IPS DF 6.9 (cell line): ENCODE results near the gene RBM38.

ENCODE experiments used
- DNase-seq: peaks from one replicate; pipeline ENCODE4 v3.0.0-alpha.2; 2013; ENCODE audit warnings: low read depth, low spot score
- H3K27ac ChIP-seq: one replicate; pipeline ENCODE4 v1.5.1; 2013; ENCODE audit warnings: low read length, control low read depth
- H3K27me3 ChIP-seq: 2 replicates; pipeline ENCODE4 v1.6.1; 2013; ENCODE audit warnings: mild to moderate bottlenecking, low read length; ENCODE audit not compliant: control insufficient read depth, insufficient read depth
- H3K36me3 ChIP-seq: 2 replicates; pipeline ENCODE4 v1.6.1; 2013; ENCODE audit warnings: low read length; ENCODE audit not compliant: control insufficient read depth, insufficient read depth
- H3K4me1 ChIP-seq: 2 replicates; pipeline ENCODE4 v1.6.1; 2013; ENCODE audit warnings: low read length; ENCODE audit not compliant: control insufficient read depth, insufficient read depth
- H3K4me3 ChIP-seq: 2 replicates; pipeline ENCODE4 v1.5.1; 2013; ENCODE audit warnings: mild to moderate bottlenecking, low read length
- H3K9me3 ChIP-seq: 2 replicates; pipeline ENCODE4 v1.6.1; 2013; ENCODE audit warnings: low read length, inconsistent platforms; ENCODE audit not compliant: control insufficient read depth, insufficient read depth
- WGBS: extraction: QIAGEN DNeasy Blood & Tissue Kit; methylation state at CpG from one replicate; pipeline ENCODE4 v1.1.7; 2013; ENCODE audit warnings: mixed read lengths, missing lambda C conversion rate; ENCODE audit not compliant: insufficient read length, insufficient coverage; 5-methylcytosine and 5-hydroxymethylcytosine counted together

The RBM38 gene

GRCh38 chr20:57396984-57397692, 5.9 kb downstream of the RBM38 start:
- Histone ChIP-seq H3K4me1 (0 out of 2 replicates have a peak, but pooled peaks cover 3% of the 10 kb centered on the region), H3K27ac (no peak overlapping the region), H3K27me3 (no peaks in the 10 kb centered on the region), H3K36me3 (peaks cover 43% of the 10 kb centered on the region), H3K4me3 (no peak overlapping the region), H3K9me3 (no peaks in the 10 kb centered on the region)
- WGBS: no CpG with 5 or more reads among the region's 16 CpGs
- no peak for DNase-seq

GRCh38 chr20:57397693-57398108, 6.5 kb downstream of the RBM38 start:
- WGBS: no CpG with 5 or more reads among the region's 13 CpGs
- no peak overlapping the region for H3K27ac ChIP-seq
- 0 out of 2 replicates have a peak, but pooled peaks cover 2% of the 10 kb centered on the region for H3K4me1 ChIP-seq
- no peaks in the 10 kb centered on the region for H3K27me3 ChIP-seq
- H3K36me3 ChIP-seq: peaks cover 48% of the 10 kb centered on the region
- H3K4me3 ChIP-seq: no peak overlapping the region
- H3K9me3 ChIP-seq: no peaks in the 10 kb centered on the region
- DNase-seq: no peak

DNA sequence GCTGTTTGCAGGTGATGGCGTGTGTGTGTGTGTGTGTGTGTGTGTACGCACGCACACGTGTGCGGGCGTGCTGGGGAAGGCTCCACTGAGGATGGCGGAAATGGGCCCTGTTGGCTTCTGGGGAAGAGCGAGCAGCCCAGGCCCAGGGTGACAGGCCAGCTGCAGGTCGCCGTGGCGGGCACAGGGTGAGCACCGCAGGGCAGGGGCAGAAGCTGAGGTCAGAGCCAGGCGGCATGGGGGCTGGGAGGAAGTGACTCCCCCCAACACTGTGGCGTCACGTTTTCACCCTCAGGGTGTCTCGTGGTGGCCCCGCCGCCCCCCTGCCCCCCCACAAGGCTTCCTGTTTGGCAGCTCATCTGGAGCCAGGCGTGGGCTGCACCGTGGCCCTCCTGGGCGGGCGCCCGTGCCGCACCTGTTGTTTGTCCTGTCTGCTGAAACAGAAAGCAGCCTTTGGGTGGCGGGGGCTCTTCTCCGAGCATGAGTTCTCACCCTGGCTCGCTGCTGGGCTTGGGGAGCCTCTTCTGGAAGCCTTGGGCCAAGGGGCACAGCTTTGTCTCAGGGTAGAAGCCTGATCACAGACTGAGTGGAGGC, 7.1 kb downstream of the RBM38 start:
- no peak for DNase-seq
- Histone ChIP-seq H3K27ac (no peak overlapping the region), H3K9me3 (no peaks in the 10 kb centered on the region), H3K27me3 (no peaks in the 10 kb centered on the region), H3K4me3 (no peak overlapping the region), H3K36me3 (peaks cover 50% of the 10 kb centered on the region), H3K4me1 (0 out of 2 replicates have a peak, but pooled peaks cover 2% of the 10 kb centered on the region)
- no CpG with 5 or more reads among the region's 27 CpGs for WGBS

DNA sequence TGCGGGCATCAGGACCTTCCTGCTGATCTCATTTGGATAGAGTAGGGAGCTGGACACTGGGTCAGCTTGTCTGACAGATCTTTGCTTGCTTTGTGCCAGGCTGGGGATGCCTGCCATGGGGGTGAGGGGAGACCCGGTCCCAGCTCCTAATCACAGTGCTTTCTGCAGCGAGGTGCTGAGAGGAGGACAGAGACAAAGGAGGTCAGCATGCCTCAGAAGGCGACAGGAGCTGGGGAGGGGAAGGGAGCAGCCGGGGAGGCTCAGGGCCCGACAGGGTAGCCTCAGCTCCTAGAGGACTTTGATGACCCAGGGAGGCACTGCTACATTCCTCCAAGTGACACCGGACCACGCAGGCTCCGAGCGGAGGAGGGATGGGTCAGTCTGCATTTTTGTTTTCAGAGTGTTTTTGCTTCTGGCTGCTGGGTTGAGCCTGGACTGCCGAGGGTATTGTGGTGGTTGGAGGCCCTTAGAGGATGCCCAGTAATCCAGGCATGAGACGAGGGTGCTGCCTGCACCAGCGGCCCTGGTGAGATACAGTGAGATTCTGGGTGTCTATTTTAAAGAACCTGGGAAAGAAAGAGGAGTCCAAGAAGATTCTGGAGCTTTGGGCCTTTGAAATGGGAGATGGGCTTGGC, 7.8 kb downstream of the RBM38 start:
- no peak overlapping the region for H3K4me3 ChIP-seq
- no peak overlapping the region for H3K27ac ChIP-seq
- no CpG with 5 or more reads among the region's 13 CpGs for WGBS
- no peaks in the 10 kb centered on the region for H3K27me3 ChIP-seq
- DNase-seq: no peak
- H3K4me1 ChIP-seq: no peaks in the 10 kb centered on the region
- H3K36me3 ChIP-seq: peaks cover 43% of the 10 kb centered on the region
- no peaks in the 10 kb centered on the region for H3K9me3 ChIP-seq

GRCh38 chr20:57399587-57400155, 8.5 kb downstream of the RBM38 start:
- Histone ChIP-seq H3K27me3 (no peaks in the 10 kb centered on the region), H3K36me3 (peaks cover 44% of the 10 kb centered on the region), H3K9me3 (no peaks in the 10 kb centered on the region), H3K27ac (no peak overlapping the region), H3K4me3 (no peak overlapping the region), H3K4me1 (no peaks in the 10 kb centered on the region)
- no peak for DNase-seq
- WGBS: no CpG with 5 or more reads among the region's 21 CpGs

GRCh38 chr20:57400231-57400701, 9.1 kb downstream of the RBM38 start:
- H3K4me3 ChIP-seq: no peak overlapping the region
- no CpG with 5 or more reads among the region's 11 CpGs for WGBS
- no peak for DNase-seq
- H3K36me3 ChIP-seq: peaks cover 47% of the 10 kb centered on the region
- no peaks in the 10 kb centered on the region for H3K27me3 ChIP-seq
- no peak overlapping the region for H3K27ac ChIP-seq
- H3K9me3 ChIP-seq: no peaks in the 10 kb centered on the region
- H3K4me1 ChIP-seq: no peaks in the 10 kb centered on the region

GRCh38 chr20:57400821-57401564, 9.8 kb downstream of the RBM38 start:
- H3K36me3 ChIP-seq: peaks cover 51% of the 10 kb centered on the region
- H3K4me3 ChIP-seq: no peak overlapping the region
- H3K9me3 ChIP-seq: no peaks in the 10 kb centered on the region
- no peaks in the 10 kb centered on the region for H3K4me1 ChIP-seq
- no peak for DNase-seq
- no CpG with 5 or more reads among the region's 21 CpGs for WGBS
- H3K27ac ChIP-seq: no peak overlapping the region
- H3K27me3 ChIP-seq: no peaks in the 10 kb centered on the region

- Histone ChIP-seq H3K36me3 (peaks cover 51% of the 10 kb centered on the region), H3K4me1 (no peaks in the 10 kb centered on the region), H3K27ac (no peak overlapping the region), H3K9me3 (no peaks in the 10 kb centered on the region), H3K27me3 (no peaks in the 10 kb centered on the region), H3K4me3 (no peak overlapping the region)
- WGBS: no CpG with 5 or more reads among the region's 7 CpGs
- no peak for DNase-seq
These were observed 10.3 kb downstream of the RBM38 start for GRCh38 chr20:57401565-57401918.

DNA sequence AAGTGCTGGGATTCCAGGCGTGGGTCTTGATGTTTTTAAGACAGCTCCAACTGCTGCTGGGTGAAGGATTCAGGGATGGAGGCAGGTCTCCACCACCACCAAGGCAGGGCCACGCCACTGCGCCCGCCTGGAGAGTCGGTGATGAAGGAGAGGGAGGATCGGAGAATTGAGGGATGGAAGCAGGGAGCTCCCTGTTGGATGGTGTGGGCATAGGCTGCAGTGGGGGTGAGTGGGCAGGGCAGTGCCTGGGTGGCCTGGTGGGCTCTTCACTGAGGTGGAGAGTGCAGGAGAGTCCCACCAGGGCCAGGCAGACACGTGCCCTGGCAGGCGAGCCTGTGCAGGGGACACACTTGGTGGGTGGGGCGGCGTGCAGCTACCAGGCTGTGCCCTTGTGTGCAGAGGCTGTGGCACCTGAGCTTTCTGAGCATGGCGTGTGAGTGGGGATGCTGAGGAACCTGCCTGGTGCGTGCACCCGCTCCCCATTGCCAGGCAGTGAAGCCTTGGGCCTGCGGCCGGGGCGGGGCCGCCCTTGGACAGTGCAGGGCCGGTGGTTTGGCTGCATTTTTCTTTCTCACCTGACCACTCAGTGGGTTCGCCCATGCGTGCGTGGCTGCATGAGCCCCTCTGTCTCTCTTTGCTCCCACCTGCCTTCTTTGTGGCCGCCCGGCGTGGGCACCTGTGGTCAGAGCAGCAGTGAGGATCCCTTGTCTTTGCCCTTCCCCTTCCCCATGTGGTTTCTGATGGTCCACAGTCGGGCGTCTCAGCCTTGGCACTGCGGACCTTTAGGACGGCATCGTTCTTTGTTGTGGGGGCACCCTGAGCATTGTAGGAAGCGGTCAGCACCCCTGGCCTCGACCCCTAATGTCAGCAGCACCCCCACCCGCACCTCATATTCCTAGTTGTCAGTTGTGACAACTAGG, 11.3 kb downstream of the RBM38 start:
- no peak overlapping the region for H3K27ac ChIP-seq
- H3K27me3 ChIP-seq: no peaks in the 10 kb centered on the region
- DNase-seq: no peak
- no CpG with 5 or more reads among the region's 32 CpGs for WGBS
- no peaks in the 10 kb centered on the region for H3K4me1 ChIP-seq
- no peak overlapping the region for H3K4me3 ChIP-seq
- H3K36me3 ChIP-seq: peaks cover 48% of the 10 kb centered on the region
- H3K9me3 ChIP-seq: no peaks in the 10 kb centered on the region
